ENCODE measurements around the gene ZIC5. TPM values are rescaled to one million over a fixed set of nuclear protein-coding genes. Genes with fewer than 3 reads are reported as not detected.

ZIC5 gene
- total RNA-seq, 1 experiment from 2014 or later, result 0.66 TPM

DNA sequence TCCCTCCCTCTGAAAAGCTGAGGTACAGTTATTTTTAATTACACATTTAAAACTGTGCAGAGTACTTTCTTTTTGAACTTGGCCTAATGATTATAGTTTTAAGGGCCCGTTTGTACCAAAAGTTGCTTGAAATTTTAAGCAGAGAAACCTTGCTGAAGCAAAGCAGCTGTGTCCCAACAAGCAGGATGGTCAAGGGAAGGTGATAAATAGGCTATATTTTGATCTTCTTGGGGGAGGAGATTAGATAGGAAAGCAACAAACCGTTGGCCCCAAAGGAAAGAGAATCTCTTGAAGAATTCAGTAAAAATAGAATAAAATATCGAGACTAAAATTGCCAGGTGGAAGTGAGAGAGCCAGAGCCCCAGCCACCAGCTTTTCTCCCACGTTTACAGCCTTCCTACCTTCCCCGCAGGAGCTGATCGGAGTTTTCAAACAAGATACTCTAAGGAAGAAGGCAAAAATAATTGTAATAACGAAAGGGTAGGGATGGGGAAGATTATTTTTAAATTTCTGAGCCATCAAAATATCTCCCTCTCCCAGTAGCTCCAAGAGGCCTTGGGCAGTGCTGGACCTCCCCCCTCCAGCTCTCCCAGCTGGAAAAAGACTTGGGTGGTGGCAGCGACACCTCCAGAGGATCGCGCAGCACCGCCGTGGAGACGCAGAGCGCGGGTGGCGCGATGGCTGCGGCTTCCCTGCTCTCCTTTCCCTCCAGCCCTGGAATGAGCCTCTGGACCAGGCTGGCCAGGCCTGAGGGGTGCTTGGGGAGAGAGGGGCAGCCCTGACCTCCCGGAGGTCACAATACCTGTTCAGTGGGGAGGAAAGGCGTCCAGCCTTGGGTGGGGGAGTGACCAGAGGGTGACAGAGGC, 15.8 kb upstream of the ZIC5 start:
- H3K9me3 ChIP-seq, result no peaks in the 10 kb centered on the region
- Mint-ChIP-seq H3K27me3 (ENCODE audit: insufficient read depth, unreplicated experiment) (peaks cover 33% of the 10 kb centered on the region), H3K4me3 (ENCODE audit: unreplicated experiment) (no peak overlapping the region), H3K4me1 (ENCODE audit: low read depth, unreplicated experiment) (peaks cover 9% of the 10 kb centered on the region), H3K9me3 (ENCODE audit: unreplicated experiment) (no peaks in the 10 kb centered on the region), H3K36me3 (ENCODE audit: insufficient read depth, unreplicated experiment) (no peaks in the 10 kb centered on the region), H3K27ac (ENCODE audit: unreplicated experiment) (no peak overlapping the region)
- H3K4me1 ChIP-seq, result peaks cover 22% of the 10 kb centered on the region
- TF ChIP-seq, protein P1, sequence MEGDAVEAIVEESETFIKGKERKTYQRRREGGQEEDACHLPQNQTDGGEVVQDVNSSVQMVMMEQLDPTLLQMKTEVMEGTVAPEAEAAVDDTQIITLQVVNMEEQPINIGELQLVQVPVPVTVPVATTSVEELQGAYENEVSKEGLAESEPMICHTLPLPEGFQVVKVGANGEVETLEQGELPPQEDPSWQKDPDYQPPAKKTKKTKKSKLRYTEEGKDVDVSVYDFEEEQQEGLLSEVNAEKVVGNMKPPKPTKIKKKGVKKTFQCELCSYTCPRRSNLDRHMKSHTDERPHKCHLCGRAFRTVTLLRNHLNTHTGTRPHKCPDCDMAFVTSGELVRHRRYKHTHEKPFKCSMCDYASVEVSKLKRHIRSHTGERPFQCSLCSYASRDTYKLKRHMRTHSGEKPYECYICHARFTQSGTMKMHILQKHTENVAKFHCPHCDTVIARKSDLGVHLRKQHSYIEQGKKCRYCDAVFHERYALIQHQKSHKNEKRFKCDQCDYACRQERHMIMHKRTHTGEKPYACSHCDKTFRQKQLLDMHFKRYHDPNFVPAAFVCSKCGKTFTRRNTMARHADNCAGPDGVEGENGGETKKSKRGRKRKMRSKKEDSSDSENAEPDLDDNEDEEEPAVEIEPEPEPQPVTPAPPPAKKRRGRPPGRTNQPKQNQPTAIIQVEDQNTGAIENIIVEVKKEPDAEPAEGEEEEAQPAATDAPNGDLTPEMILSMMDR (IDR thresholded peaks at IDR 0.05; ENCODE audit: insufficient read depth in 1 of 2, low read depth in 1 of 2, low read length in 1 of 2, severe bottlenecking in 1 of 2, unreplicated experiment in 1 of 2), result no peak
- ChIA-PET CTCF (interaction anchor here (0.8 kb wide), 1 partner anchor 17 kb away, joined by 3 read pairs; no protein-coding TSS in a partner anchor), POLR2A (no interaction called here)
- DNase-seq, result no peak
- H3K27me3 ChIP-seq (replicated peaks; ENCODE audit: control insufficient read depth, insufficient read depth, low read length), result peaks cover 16% of the 10 kb centered on the region
- H3K36me3 ChIP-seq (ENCODE audit: control insufficient read depth, insufficient read depth, low read length), result no peaks in the 10 kb centered on the region
- no TSS peak for BruUV-seq (replicated peaks)
- intact Hi-C loops (cut with micrococcal nuclease; ENCODE audit: unreplicated experiment), result no loop called here
- H3K4me3 ChIP-seq (ENCODE audit: low read depth, low read length), result no peak overlapping the region

DNA sequence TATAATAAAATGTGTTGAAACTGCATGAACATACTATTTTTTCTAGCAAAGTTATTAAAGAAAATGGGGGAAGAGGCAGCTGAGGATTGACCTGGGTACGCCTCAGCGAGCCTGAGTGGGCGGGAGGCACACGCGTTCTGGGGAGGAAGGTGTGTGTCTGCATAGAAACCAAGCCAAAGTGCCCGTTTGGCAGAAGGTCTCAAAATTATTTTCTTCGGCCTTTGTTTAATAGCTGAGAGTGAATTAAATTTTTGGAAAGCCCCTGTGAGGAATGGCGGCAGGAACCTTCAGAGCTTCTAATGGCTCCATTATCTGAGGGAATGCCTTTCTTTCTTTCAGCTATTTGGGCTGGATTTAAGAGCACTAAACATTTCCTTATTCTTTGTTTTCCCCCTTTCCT, 15.2 kb upstream of the ZIC5 start:
- Histone ChIP-seq H3K4me3 (ENCODE audit: low read depth, low read length) (no peak overlapping the region), H3K4me1 (peaks cover 24% of the 10 kb centered on the region), H3K27me3 (replicated peaks; ENCODE audit: control insufficient read depth, insufficient read depth, low read length) (peaks cover 16% of the 10 kb centered on the region), H3K36me3 (ENCODE audit: control insufficient read depth, insufficient read depth, low read length) (no peaks in the 10 kb centered on the region), H3K9me3 (no peaks in the 10 kb centered on the region)
- BruUV-seq (replicated peaks), result no TSS peak
- H3K27ac Mint-ChIP-seq (ENCODE audit: unreplicated experiment), result no peak overlapping the region
- DNase-seq, result no peak
- H3K9me3 Mint-ChIP-seq (ENCODE audit: unreplicated experiment), result no peaks in the 10 kb centered on the region
- POLR2A ChIA-PET, result no interaction called here
- CTCF ChIA-PET, result interaction anchor here (0.8 kb wide), 1 partner anchor 17 kb away, joined by 3 read pairs; no protein-coding TSS in a partner anchor
- peaks cover 33% of the 10 kb centered on the region for H3K27me3 Mint-ChIP-seq (ENCODE audit: insufficient read depth, unreplicated experiment)
- TF ChIP-seq, protein P1 (IDR thresholded peaks at IDR 0.05; ENCODE audit: insufficient read depth in 1 of 2, low read depth in 1 of 2, low read length in 1 of 2, severe bottlenecking in 1 of 2, unreplicated experiment in 1 of 2), result no peak
- H3K4me3 Mint-ChIP-seq (ENCODE audit: unreplicated experiment), result no peak overlapping the region
- intact Hi-C loops (cut with micrococcal nuclease; ENCODE audit: unreplicated experiment), result no loop called here
- peaks cover 9% of the 10 kb centered on the region for H3K4me1 Mint-ChIP-seq (ENCODE audit: low read depth, unreplicated experiment)
- H3K36me3 Mint-ChIP-seq (ENCODE audit: insufficient read depth, unreplicated experiment), result no peaks in the 10 kb centered on the region

DNA sequence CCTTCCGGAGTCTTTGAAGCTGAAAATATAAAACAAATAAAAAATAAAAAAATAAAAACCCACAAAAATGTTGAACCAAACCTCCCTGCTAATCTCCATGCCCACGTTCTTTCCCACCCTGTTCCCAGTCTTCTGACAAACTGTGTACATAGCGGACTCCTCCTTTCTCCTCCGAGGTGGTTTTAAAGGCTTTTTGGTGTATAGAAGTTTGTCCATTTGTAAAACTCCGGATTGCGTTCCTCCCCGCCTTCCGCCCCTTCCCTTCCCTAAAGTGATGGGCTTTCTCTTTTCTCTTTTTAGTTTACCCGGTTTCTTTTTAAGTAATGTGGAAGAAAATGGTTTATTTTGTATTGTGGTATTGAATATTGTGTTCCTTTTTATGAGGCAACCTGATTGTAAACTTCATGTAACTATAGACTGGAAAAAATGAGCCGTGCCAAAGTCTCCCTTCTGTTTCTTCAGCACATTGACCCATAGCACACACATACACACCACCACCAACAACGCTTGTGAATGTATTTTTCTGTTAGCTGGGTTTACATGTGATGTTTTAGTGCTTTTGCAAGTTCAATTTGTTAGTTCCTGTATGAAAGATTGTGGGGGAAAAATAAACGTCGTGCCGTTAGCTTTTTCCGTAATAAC, 14.4 kb upstream of the ZIC5 start:
- intact Hi-C loops (cut with micrococcal nuclease; ENCODE audit: unreplicated experiment), result no loop called here
- no peak for DNase-seq
- no peaks in the 10 kb centered on the region for H3K9me3 ChIP-seq
- H3K36me3 ChIP-seq (ENCODE audit: control insufficient read depth, insufficient read depth, low read length), result no peaks in the 10 kb centered on the region
- H3K9me3 Mint-ChIP-seq (ENCODE audit: unreplicated experiment), result no peaks in the 10 kb centered on the region
- no peak overlapping the region for H3K27ac Mint-ChIP-seq (ENCODE audit: unreplicated experiment)
- no TSS peak for BruUV-seq (replicated peaks)
- H3K4me1 ChIP-seq, result peaks cover 24% of the 10 kb centered on the region
- CTCF ChIA-PET, result no interaction called here
- POLR2A ChIA-PET, result interaction anchor here (0.6 kb wide), 1 partner anchor 68 kb away, joined by 5 read pairs; no protein-coding TSS in a partner anchor
- TF ChIP-seq, protein P1 (IDR thresholded peaks at IDR 0.05; ENCODE audit: insufficient read depth in 1 of 2, low read depth in 1 of 2, low read length in 1 of 2, severe bottlenecking in 1 of 2, unreplicated experiment in 1 of 2), result no peak
- no peaks in the 10 kb centered on the region for H3K36me3 Mint-ChIP-seq (ENCODE audit: insufficient read depth, unreplicated experiment)
- H3K4me3 ChIP-seq (ENCODE audit: low read depth, low read length), result no peak overlapping the region
- H3K4me3 Mint-ChIP-seq (ENCODE audit: unreplicated experiment), result peak overlapping the region; percentile 64
- peaks cover 16% of the 10 kb centered on the region for H3K27me3 ChIP-seq (replicated peaks; ENCODE audit: control insufficient read depth, insufficient read depth, low read length)
- H3K4me1 Mint-ChIP-seq (ENCODE audit: low read depth, unreplicated experiment), result peaks cover 9% of the 10 kb centered on the region
- H3K27me3 Mint-ChIP-seq (ENCODE audit: insufficient read depth, unreplicated experiment), result peaks cover 33% of the 10 kb centered on the region
